Renal cortex interstitium (tissue), 11 donors: Measurements from ENCODE around the gene TMEM39B. TPM values are rescaled to one million over a fixed set of nuclear protein-coding genes. Genes with fewer than 3 reads are reported as not detected.
"Not testable (repeated sequence)": the region's sequence is repeated elsewhere in the genome, so short reads cannot be mapped to it uniquely, and the experiment has no call there.

Experiments
- DNase-seq, 11 donors: peaks; one replicate each; pipeline ENCODE4 v3.0.0-alpha.2; 2013; ENCODE audit warnings: low read depth in 9 of 11, low spot score in 4 of 11; ENCODE audit errors: extremely low read depth in 1 of 11
- polyA plus RNA-seq, 3 donors: library from polyadenylated mRNA; unstranded; fragments of 120-200 nt; gene quantifications; one replicate each; pipeline ENCODE4 v1.2.1, GENCODE V29; 2013; ENCODE audit not compliant: insufficient read length in 3 of 3

The TMEM39B gene
- polyA plus RNA-seq, 3 donors, result 19.2 to 21.3 (median 20.0) TPM

GRCh38 chr1:32062867-32063230 is 9.9 kb upstream of the TMEM39B start:
- no peak for DNase-seq

GRCh38 chr1:32063261-32063681 is 9.5 kb upstream of the TMEM39B start:
- peak in 7 of 11 donors; percentile 33 to 70 (median 60) for DNase-seq

GRCh38 chr1:32065613-32066488 is 6.9 kb upstream of the TMEM39B start:
- DNase-seq, result not testable (repeated sequence)

- peak in 2 of 11 donors; percentile 40 to 55 for DNase-seq
These were observed 6.3 kb upstream of the TMEM39B start for GRCh38 chr1:32066489-32066873.

GRCh38 chr1:32068957-32069588 is 3.7 kb upstream of the TMEM39B start:
- DNase-seq, result no peak

GRCh38 chr1:32071758-32072621 is 749 bp upstream of the TMEM39B start:
- peak in 2 of 11 donors; percentile 36 to 50 for DNase-seq

GRCh38 chr1:32073299-32074229 is 825 bp downstream of the TMEM39B start:
- peak in 6 of 11 donors; percentile 83 to 93 (median 91) for DNase-seq

- no peak for DNase-seq
These were observed 2.1 kb downstream of the TMEM39B start for GRCh38 chr1:32074841-32075240.

- no peak for DNase-seq
These were observed 4.7 kb downstream of the TMEM39B start for GRCh38 chr1:32077451-32077850.

- DNase-seq, result no peak
These were observed 9.3 kb downstream of the TMEM39B start for GRCh38 chr1:32082022-32082421.

- DNase-seq, result not testable (repeated sequence)
These were observed 13.6 kb downstream of the TMEM39B start for GRCh38 chr1:32086381-32086780.

GRCh38 chr1:32091176-32091575 is 18.4 kb downstream of the TMEM39B start:
- no peak for DNase-seq

GRCh38 chr1:32091591-32091990 is 18.9 kb downstream of the TMEM39B start:
- DNase-seq, result no peak

GRCh38 chr1:32094746-32095521 is 22.2 kb downstream of the TMEM39B start:
- DNase-seq, result no peak

- no peak for DNase-seq
These were observed 26.7 kb downstream of the TMEM39B start for GRCh38 chr1:32099426-32099825.

GRCh38 chr1:32100359-32100758 is 27.6 kb downstream of the TMEM39B start:
- no peak for DNase-seq

- no peak for DNase-seq
These were observed 28.3 kb downstream of the TMEM39B start for GRCh38 chr1:32100807-32101708.
